Inferior parietal cortex (tissue), 1 donor: ENCODE data around the gene STARD13.

Experiments used
- DNase-seq: peaks from one replicate; pipeline ENCODE4 v3.0.0-alpha.2; 2016; ENCODE audit errors: extremely low spot score

STARD13 gene

DNA sequence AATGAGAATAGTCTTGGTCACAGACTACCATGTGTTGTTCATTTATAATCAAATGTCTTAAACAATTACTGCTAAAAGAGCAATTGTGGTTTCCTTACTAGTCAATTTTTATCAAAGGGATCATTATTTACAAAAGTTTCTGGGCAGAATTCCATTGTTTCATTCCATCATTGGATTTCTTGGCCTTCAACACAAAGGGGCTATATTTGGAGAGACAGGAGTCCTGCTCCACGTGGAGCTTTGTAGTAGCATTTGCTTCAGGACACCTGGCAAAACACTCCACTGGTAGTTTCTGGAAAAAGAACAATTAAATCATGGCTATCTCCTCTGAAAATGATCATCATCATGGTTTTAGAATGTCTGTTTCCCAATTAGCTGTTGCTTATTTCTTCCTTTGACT, 22.3 kb upstream of the STARD13 start:
- DNase-seq, result no peak

DNA sequence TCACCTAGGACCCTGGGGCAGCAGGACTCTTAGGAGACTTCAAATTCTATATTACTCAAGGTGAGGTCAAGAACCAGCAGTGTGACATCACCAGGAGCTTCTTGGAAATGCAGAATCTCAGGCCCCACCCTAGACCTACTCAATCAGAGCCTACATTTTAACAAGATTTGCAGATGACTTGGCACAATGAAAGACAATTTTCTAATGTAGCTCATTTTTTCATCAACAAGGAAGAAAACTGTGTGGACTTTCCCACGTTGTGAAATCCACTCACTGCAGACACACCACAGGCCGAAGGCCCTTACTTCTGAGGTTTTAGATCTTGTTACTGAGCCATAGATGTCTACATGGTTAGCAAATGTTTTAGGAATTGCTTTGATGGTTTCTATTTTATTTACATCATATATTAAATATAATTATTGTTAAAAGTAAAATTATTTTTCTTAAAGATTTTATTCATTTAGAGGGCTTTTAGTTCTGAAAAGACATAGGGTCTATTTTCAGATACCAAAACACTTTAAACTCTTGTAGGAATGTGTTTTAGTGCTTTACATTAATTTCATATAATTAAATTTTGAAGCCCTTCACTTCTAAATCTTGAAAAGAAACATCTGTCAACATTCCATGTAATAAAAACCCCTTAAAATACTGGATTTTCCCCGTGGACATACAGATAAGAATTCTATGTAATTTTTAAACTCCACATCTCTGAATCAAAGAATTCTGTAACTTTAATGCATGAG, 18.5 kb upstream of the STARD13 start:
- no peak for DNase-seq

DNA sequence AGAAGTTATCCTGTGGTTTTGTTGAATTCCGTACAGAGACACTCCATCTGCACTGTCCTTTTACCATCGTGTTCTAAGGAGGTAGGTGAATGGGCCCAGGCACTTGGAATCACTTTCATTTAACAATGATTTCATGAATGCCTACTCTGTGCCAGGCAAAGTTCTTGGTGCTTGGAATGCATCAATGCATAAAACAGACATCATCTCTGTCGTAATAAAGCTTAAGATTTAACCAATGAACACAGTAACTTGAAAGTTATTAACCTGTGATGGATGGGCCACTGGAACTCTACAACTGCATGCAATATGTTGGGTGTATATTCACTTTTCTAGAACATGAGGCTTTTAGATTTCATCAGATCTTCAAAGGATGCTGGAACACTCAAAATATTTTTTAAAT, 14.1 kb upstream of the STARD13 start:
- DNase-seq, result no peak

- no peak for DNase-seq
These were observed 11.4 kb upstream of the STARD13 start for GRCh38 chr13:33296793-33297425.

GRCh38 chr13:33292712-33293111, 7.2 kb upstream of the STARD13 start:
- DNase-seq, result no peak

DNA sequence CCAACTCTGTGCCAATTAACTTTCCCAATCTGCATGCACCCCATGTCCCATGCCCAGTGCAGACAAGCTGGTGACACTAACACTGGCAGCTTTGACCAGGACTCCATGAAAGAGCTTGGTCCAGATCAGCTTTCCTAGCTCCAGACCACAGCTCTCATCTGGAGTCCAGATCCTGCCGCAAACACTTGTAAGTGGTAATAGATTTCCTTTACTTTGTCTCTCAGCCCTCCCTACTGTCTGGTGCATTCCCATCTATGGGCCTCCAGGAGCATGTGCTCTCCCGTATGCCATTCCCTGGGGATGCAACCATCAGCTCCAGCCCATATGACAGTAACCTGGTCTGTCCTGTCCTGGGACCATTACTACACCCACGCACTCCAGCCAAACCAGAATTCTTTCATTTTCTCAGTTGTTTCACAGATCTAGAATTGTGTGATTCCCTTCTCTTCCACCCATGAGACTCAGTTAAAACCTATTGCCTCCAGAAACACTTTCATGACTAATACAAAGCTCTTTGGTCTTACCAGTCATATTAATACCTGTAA, 4.9 kb upstream of the STARD13 start:
- DNase-seq, result no peak

- no peak for DNase-seq
These were observed 4.4 kb upstream of the STARD13 start for GRCh38 chr13:33289966-33290365.

DNA sequence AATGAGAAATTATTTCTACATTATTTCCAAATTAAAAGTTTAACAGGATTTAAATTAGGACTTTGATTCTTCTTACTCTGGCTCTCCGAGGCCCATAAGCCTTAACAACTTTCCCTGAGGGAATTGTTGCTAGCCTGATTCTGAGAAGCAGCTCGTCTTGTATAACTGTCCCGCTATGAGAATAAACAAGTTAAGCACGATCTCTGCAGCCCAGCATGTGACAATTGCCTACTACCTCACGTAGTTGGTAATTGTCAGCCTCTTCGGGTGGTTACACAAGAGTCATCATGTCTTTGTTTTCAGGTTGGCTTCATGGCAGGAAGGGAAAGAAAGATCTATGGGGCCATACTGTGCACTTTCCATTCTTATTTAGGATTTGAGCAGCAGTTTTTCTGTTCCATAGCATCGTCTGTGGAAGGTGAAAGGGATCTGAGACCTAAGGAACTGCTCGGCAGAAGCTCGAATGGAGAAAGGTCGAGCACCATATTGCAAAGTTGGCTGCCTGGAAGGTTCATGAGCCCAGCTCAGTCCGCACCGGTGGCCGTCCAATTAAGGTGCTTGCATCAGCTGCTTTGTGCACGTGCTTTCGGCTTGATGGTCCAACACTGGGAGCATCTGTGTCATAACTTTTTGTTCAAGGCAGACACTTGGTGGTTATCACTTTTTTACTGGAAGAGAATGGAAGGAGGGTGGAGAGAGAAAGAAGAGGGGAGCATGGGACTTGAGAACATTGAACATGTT, 1.8 kb upstream of the STARD13 start:
- DNase-seq, result no peak

GRCh38 chr13:33286128-33286527, 573 bp upstream of the STARD13 start:
- DNase-seq, result no peak

DNA sequence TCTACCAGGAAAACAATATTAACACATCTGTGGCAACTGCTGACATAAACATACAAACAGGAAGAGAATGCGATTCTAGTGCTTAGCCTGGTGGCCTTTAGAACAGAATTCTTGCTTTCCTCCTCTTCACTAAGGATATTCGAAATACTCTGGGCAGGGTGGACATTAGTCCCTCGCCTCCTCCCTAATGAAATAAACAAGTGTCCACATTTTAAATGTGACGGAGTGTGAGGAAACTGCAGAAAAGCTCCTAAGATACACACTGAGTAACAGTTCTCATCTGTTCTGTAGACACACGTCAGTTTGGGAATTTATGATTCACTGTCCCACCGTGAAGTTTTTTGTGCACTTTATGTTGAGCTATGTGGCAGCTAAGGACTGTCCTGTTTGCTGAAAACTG, 639 bp downstream of the STARD13 start:
- peak; percentile 58 for DNase-seq

GRCh38 chr13:33284031-33284430, 1.5 kb downstream of the STARD13 start:
- no peak for DNase-seq

GRCh38 chr13:33283195-33283911, 2.2 kb downstream of the STARD13 start:
- no peak for DNase-seq

- DNase-seq, result no peak
These were observed 3.5 kb downstream of the STARD13 start for GRCh38 chr13:33281951-33282595.

DNA sequence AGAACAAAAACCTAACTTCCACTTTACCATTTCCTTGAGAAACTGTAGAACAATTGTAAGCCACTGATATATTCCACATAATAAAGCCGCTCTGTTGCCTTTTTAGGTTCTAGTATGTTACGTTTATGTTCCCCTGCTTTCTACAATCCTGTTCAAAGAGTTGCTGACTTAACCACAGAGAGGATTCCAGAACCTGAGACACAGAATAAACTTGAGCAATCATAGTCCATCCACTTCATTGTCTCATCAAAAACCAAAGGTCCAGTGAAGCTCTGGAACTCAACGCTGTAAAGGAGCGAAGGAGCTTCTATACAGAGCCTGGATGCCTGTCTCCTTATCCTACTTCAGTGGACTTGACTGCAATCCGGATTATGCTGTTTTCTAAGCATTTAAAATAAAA, 4.6 kb downstream of the STARD13 start:
- no peak for DNase-seq

- DNase-seq, result no peak
These were observed 5.2 kb downstream of the STARD13 start for GRCh38 chr13:33280279-33280905.

DNA sequence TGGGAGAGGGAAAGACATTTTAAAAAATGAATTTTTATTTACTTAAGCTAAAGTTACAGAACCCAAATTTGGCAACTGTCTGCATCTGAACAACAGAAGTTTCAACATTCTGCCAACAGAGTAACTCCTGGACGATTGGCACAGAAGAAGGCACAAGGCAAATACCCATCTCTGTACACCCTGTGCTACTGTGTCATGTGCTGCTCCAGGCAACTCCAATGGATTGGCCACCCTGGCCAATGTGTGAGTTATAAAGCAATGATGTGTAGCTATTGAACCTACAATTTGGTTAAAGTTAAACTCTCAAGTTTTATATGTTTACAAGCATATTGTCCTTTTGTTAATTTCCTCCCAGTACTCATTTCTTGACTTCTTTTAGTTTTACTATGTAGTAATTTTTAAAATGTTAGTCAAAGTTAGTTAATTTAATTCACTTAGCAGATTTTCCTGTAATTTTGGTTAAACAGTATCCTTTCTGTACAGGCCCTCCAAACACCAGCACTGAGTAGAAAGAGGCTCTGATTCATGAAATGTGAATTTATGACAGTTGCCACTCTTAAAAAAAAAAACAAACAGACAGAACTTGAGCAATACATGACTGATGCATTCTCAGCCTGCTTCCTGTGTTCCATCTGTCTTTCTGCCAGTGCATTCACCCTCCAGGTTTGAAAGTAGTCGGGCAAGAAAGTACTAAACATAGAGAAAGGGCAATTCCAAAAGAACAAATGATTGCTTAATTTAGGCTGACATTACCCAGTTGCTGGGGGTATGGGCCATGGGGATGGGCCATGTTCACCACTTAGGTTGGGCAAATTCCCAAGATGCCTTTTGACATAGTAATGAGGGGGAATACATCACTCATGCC, 5.9 kb downstream of the STARD13 start:
- no peak for DNase-seq

- no peak for DNase-seq
These were observed 6.6 kb downstream of the STARD13 start for GRCh38 chr13:33278913-33279312.

DNA sequence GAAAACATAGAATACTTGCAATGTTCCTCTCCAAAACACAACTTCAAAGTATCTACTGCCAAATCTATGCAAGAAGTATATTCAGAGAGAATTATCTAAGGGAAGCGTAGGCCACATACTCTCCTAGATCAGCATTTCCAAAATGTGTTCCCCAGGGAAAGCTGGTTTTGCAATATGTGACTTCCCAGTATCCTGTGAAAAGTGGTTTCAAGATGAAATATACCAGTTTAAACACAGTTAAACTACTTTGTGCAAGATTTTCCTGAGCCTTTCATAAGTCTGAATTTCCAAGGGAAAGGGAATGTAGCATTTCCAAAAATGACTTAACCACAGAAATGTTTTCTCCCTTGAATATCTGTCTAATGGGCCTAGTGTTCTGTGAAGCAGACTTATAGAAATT, 7.6 kb downstream of the STARD13 start:
- DNase-seq, result no peak

DNA sequence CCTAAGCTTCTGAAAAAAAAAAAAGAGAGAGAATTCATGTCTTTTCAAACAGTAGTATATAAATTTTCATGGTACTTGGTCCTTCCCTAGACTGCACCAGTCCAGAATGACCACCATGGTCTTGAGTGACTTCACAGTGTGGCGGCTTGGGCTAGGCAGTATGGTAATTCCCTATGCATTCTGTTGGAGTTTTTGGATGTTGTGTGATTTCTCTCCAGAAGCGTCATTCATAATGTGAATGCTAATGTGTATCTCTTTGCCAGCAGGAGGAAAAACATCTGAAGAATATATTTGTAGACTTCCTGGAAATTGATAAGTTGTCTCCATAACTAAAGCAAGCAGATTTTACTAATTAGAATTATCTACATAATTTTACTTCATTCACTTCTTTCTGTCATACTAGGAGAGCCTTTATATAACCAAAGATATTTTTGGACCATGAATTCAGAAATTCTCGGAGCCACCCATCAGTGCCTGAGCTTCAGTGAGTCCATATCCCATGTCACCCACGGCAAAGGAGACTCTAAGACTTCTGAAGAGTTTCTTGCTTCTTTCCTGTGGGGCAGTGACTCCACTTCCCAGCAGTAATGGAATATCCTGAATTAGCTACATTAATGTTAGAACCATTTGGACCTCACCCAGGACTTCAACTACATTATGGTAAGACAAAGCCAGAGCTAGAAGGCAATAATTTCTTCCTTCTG, 8.4 kb downstream of the STARD13 start:
- no peak for DNase-seq
